K562 (cell line): ENCODE results near the gene CCDC183. TPM values are rescaled to one million over a fixed set of nuclear protein-coding genes. Genes with fewer than 3 reads are reported as not detected.

Experiments
- CCNT2 ChIP-seq: IDR thresholded peaks from 2 replicates; pipeline ENCODE4 v1.6.1; 2011; ENCODE audit warnings: borderline replicate concordance, low read depth, mild to moderate bottlenecking, moderate library complexity, mixed read lengths, low read length; ENCODE audit not compliant: insufficient read length; ENCODE audit errors: extremely low read depth
- MAFF ChIP-seq: IDR thresholded peaks from 2 replicates; pipeline ENCODE4 v1.6.1; 2012; ENCODE audit warnings: low read length, improper control_type of control experiment
- MTA1 ChIP-seq: fragments of 450-650 bp; IDR thresholded peaks from 2 replicates; pipeline ENCODE4 v1.6.1; 2017; ENCODE audit warnings: borderline replicate concordance
- polyA plus RNA-seq, 8 experiments: library from polyadenylated mRNA; depleted of rRNA in 4 of 8; stranded (reverse) in 5 of 8; unstranded in 3 of 8; fragments of >200 nt; fragmentation: Nextera tagmentation in 2 of 8; fragmentation: Illumina TruSeq in 1 of 8; extraction: Ambion mirVana in 2 of 8; extraction: Trizol in 1 of 8; gene quantifications; 2 replicates each; pipeline versions ENCODE4 v1.2.1 to v1.2.3, GENCODE V29; 2011 to 2014; ENCODE audit warnings: inconsistent platforms in 1 of 8, missing spikeins in 1 of 8
- total RNA-seq, 7 experiments: library from RNA; depleted of rRNA in 6 of 7; stranded (reverse); fragments of >200 nt in 6 of 7; fragmentation: Illumina TruSeq in 2 of 7; extraction: Trizol in 2 of 7; gene quantifications; 2 replicates each; pipeline versions ENCODE4 v1.2.1 to v1.2.3, GENCODE V29; 2011 to 2021; ENCODE audit warnings: low replicate concordance in 1 of 7
- TF ChIP-seq, protein P1 (sequence below): fragments of 150-350 bp; IDR thresholded peaks from 2 replicates; pipeline ENCODE4 v1.6.1; 2014; ENCODE audit warnings: low read depth, mild to moderate bottlenecking, low read length, borderline replicate concordance
- TF ChIP-seq, protein P2 (sequence below): sonication (generic); formaldehyde crosslinking; IDR thresholded peaks from 2 replicates; pipeline ENCODE4 v1.8.1; 2023; ENCODE audit warnings: missing genetic modification reagents, mild to moderate bottlenecking, borderline replicate concordance
- TF ChIP-seq, protein P3 (sequence below), 2 experiments: fragments of 450-650 bp; IDR thresholded peaks; 2 replicates each; pipeline ENCODE4 v1.6.1; 2018; ENCODE audit warnings: mild to moderate bottlenecking in 2 of 2, low read depth in 1 of 2; ENCODE audit not compliant: partially characterized antibody in 2 of 2
- TF ChIP-seq, protein P4 (sequence below): fragments of 250-450 bp; sonication (Bioruptor Pico); IDR thresholded peaks from 2 replicates; pipeline ENCODE4 v1.8.0; 2021; ENCODE audit warnings: borderline replicate concordance, mild to moderate bottlenecking, moderate library complexity; ENCODE audit not compliant: poor library complexity, severe bottlenecking
- TF ChIP-seq, protein P5 (sequence below): sonication (generic); formaldehyde crosslinking; IDR thresholded peaks from 2 replicates; pipeline ENCODE4 v1.8.0; 2022; ENCODE audit warnings: missing genetic modification reagents, mild to moderate bottlenecking, moderate library complexity, borderline replicate concordance

CCDC183 gene
- total and polyA plus RNA-seq, 9 of the 15 experiments (the other 6 are each of a cell fraction or from before 2014, with no cell fraction given), result 0.21 to 0.60 (median 0.29) TPM; not detected in 4

DNA sequence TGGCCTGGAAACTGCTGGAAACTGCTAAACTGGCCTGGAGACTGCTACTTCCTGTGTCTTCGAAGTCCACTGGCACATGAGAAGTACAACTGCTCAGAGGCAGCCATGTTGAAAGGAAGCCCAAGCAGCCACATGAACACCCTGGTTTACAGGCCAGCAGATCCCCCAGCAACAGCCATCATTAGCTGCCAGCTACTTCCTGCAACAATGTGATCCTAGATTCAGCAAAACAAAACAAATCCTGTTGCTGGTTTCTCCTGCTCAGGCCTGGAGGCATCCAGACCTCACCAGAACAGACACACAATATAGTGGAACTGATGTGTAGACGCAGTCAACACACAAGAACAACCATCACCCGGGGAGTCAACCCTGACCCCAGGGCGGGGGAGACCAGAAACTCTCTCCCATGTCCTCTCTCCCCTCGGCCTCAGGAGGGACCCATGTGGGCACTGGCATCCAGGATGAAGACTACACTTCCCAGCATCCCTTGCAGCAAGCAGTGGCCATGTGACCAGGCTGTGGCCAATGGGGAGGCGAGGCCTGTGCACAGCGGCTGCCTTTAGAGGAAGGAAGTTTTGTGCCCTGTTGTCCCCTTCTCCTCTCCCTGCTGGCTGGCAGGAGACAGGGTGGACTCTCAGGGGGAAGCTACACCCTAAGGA, 22.6 kb upstream of the CCDC183 start (continued):
- TF ChIP-seq, protein P1, sequence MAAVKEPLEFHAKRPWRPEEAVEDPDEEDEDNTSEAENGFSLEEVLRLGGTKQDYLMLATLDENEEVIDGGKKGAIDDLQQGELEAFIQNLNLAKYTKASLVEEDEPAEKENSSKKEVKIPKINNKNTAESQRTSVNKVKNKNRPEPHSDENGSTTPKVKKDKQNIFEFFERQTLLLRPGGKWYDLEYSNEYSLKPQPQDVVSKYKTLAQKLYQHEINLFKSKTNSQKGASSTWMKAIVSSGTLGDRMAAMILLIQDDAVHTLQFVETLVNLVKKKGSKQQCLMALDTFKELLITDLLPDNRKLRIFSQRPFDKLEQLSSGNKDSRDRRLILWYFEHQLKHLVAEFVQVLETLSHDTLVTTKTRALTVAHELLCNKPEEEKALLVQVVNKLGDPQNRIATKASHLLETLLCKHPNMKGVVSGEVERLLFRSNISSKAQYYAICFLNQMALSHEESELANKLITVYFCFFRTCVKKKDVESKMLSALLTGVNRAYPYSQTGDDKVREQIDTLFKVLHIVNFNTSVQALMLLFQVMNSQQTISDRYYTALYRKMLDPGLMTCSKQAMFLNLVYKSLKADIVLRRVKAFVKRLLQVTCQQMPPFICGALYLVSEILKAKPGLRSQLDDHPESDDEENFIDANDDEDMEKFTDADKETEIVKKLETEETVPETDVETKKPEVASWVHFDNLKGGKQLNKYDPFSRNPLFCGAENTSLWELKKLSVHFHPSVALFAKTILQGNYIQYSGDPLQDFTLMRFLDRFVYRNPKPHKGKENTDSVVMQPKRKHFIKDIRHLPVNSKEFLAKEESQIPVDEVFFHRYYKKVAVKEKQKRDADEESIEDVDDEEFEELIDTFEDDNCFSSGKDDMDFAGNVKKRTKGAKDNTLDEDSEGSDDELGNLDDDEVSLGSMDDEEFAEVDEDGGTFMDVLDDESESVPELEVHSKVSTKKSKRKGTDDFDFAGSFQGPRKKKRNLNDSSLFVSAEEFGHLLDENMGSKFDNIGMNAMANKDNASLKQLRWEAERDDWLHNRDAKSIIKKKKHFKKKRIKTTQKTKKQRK, result no peak
- no peak for TF ChIP-seq MTA1
- TF ChIP-seq, protein P2, sequence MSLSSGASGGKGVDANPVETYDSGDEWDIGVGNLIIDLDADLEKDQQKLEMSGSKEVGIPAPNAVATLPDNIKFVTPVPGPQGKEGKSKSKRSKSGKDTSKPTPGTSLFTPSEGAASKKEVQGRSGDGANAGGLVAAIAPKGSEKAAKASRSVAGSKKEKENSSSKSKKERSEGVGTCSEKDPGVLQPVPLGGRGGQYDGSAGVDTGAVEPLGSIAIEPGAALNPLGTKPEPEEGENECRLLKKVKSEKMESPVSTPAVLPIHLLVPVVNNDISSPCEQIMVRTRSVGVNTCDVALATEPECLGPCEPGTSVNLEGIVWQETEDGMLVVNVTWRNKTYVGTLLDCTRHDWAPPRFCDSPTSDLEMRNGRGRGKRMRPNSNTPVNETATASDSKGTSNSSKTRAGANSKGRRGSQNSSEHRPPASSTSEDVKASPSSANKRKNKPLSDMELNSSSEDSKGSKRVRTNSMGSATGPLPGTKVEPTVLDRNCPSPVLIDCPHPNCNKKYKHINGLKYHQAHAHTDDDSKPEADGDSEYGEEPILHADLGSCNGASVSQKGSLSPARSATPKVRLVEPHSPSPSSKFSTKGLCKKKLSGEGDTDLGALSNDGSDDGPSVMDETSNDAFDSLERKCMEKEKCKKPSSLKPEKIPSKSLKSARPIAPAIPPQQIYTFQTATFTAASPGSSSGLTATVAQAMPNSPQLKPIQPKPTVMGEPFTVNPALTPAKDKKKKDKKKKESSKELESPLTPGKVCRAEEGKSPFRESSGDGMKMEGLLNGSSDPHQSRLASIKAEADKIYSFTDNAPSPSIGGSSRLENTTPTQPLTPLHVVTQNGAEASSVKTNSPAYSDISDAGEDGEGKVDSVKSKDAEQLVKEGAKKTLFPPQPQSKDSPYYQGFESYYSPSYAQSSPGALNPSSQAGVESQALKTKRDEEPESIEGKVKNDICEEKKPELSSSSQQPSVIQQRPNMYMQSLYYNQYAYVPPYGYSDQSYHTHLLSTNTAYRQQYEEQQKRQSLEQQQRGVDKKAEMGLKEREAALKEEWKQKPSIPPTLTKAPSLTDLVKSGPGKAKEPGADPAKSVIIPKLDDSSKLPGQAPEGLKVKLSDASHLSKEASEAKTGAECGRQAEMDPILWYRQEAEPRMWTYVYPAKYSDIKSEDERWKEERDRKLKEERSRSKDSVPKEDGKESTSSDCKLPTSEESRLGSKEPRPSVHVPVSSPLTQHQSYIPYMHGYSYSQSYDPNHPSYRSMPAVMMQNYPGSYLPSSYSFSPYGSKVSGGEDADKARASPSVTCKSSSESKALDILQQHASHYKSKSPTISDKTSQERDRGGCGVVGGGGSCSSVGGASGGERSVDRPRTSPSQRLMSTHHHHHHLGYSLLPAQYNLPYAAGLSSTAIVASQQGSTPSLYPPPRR, result no peak
- TF ChIP-seq, protein P3, sequence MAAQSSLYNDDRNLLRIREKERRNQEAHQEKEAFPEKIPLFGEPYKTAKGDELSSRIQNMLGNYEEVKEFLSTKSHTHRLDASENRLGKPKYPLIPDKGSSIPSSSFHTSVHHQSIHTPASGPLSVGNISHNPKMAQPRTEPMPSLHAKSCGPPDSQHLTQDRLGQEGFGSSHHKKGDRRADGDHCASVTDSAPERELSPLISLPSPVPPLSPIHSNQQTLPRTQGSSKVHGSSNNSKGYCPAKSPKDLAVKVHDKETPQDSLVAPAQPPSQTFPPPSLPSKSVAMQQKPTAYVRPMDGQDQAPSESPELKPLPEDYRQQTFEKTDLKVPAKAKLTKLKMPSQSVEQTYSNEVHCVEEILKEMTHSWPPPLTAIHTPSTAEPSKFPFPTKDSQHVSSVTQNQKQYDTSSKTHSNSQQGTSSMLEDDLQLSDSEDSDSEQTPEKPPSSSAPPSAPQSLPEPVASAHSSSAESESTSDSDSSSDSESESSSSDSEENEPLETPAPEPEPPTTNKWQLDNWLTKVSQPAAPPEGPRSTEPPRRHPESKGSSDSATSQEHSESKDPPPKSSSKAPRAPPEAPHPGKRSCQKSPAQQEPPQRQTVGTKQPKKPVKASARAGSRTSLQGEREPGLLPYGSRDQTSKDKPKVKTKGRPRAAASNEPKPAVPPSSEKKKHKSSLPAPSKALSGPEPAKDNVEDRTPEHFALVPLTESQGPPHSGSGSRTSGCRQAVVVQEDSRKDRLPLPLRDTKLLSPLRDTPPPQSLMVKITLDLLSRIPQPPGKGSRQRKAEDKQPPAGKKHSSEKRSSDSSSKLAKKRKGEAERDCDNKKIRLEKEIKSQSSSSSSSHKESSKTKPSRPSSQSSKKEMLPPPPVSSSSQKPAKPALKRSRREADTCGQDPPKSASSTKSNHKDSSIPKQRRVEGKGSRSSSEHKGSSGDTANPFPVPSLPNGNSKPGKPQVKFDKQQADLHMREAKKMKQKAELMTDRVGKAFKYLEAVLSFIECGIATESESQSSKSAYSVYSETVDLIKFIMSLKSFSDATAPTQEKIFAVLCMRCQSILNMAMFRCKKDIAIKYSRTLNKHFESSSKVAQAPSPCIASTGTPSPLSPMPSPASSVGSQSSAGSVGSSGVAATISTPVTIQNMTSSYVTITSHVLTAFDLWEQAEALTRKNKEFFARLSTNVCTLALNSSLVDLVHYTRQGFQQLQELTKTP (IDR thresholded peaks at IDR 0.05; ENCODE audit: low read depth in 1 of 2, partially characterized antibody in 2 of 2), result no peak
- no peak for TF ChIP-seq CCNT2
- no peak for TF ChIP-seq MAFF
- TF ChIP-seq, protein P4, sequence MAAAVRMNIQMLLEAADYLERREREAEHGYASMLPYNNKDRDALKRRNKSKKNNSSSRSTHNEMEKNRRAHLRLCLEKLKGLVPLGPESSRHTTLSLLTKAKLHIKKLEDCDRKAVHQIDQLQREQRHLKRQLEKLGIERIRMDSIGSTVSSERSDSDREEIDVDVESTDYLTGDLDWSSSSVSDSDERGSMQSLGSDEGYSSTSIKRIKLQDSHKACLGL (CRISPR knock-in tag), result no peak
- TF ChIP-seq, protein P5, sequence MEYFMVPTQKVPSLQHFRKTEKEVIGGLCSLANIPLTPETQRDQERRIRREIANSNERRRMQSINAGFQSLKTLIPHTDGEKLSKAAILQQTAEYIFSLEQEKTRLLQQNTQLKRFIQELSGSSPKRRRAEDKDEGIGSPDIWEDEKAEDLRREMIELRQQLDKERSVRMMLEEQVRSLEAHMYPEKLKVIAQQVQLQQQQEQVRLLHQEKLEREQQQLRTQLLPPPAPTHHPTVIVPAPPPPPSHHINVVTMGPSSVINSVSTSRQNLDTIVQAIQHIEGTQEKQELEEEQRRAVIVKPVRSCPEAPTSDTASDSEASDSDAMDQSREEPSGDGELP (CRISPR knock-in tag), result peak; percentile 24; the same call in 1 of the 2 replicates
